Occipital lobe (tissue), 2 donors: ENCODE results near the gene CYTL1. TPM values are rescaled to one million over a fixed set of nuclear protein-coding genes. Genes with fewer than 3 reads are reported as not detected.

Source experiments
- DNase-seq: peaks from one replicate; lab custom pipeline; 2025; lab: John Stamatoyannopoulos, UW
- total RNA-seq: library from RNA; depleted of rRNA; stranded (reverse); fragments of >200 nt; gene quantifications from one replicate; pipeline ENCODE4 v1.2.3, GENCODE V29; 2014

The CYTL1 gene
- total RNA-seq, 1 donor from 2014 or later: 0.94 TPM

- DNase-seq: no peak
These were observed 47.5 kb downstream of the CYTL1 start for GRCh38 chr4:4971796-4972195.

- DNase-seq: no peak
These were observed 50.0 kb downstream of the CYTL1 start for GRCh38 chr4:4969298-4969697.

- no peak for DNase-seq
These were observed 51.0 kb downstream of the CYTL1 start for GRCh38 chr4:4968161-4968725.

Other genes starting within 250 kb of the CYTL1 start
- gene MSX1, start 159.8 kb downstream of the CYTL1 start, total RNA-seq: 3.0 TPM
- gene STK32B, start 32.0 kb upstream of the CYTL1 start, total RNA-seq: 25.9 TPM